Measurements from ENCODE around the gene LHX6.
A peak's percentile ranks its signal among the peaks of the same experiment; 100 is the strongest.

LHX6 gene

GRCh38 chr9:122190597-122191381, 38.0 kb downstream of the LHX6 start:
- DNase-seq = no peak

- DNase-seq = no peak
These were observed 40.4 kb downstream of the LHX6 start for GRCh38 chr9:122188369-122188768.

GRCh38 chr9:122186777-122187470, 41.8 kb downstream of the LHX6 start:
- DNase-seq = no peak

- no peak for DNase-seq
These were observed 42.5 kb downstream of the LHX6 start for GRCh38 chr9:122186301-122186700.

GRCh38 chr9:122184551-122184950, 44.2 kb downstream of the LHX6 start:
- no peak for DNase-seq

- DNase-seq = no peak
These were observed 45.3 kb downstream of the LHX6 start for GRCh38 chr9:122183501-122183900.

GRCh38 chr9:122180633-122181032, 48.1 kb downstream of the LHX6 start:
- DNase-seq = no peak

GRCh38 chr9:122179690-122180074, 49.1 kb downstream of the LHX6 start:
- no peak for DNase-seq

- no peak for DNase-seq
These were observed 49.6 kb downstream of the LHX6 start for GRCh38 chr9:122179054-122179689.

- no peak for DNase-seq
These were observed 51.8 kb downstream of the LHX6 start for GRCh38 chr9:122176916-122177315.

- no peak for DNase-seq
These were observed 55.1 kb downstream of the LHX6 start for GRCh38 chr9:122173670-122174069.

GRCh38 chr9:122172131-122172530, 56.6 kb downstream of the LHX6 start:
- DNase-seq = no peak

GRCh38 chr9:122168356-122168755, 60.4 kb downstream of the LHX6 start:
- DNase-seq = no peak

- no peak for DNase-seq
These were observed 64.5 kb downstream of the LHX6 start for GRCh38 chr9:122164286-122164685.

GRCh38 chr9:122162415-122162814, 66.3 kb downstream of the LHX6 start:
- DNase-seq = no peak

- no peak for DNase-seq
These were observed 68.9 kb downstream of the LHX6 start for GRCh38 chr9:122159925-122160246.

- DNase-seq = peak; percentile 92 to 96 (median 96)
These were observed 69.5 kb downstream of the LHX6 start, which contains the start of the genes MORN5 and NDUFA8 for GRCh38 chr9:122159026-122159924. TSS of gene MORN5 (plus strand) at chr9:122159908. CDS start at chr9:122159973, 65 bp downstream. TSS of gene NDUFA8 (minus strand) at chr9:122159779. CDS start at chr9:122159677, 102 bp downstream.

GRCh38 chr9:122158202-122158601, 70.6 kb downstream of the LHX6 start:
- peak in 3 of 6 experiments; percentile 4 to 8 (median 7) for DNase-seq

- no peak for DNase-seq
These were observed 73.0 kb downstream of the LHX6 start for GRCh38 chr9:122155796-122156195.
